Measurements from ENCODE around the gene CENATAC.
"Not testable (repeated sequence)": the region's sequence is repeated elsewhere in the genome, so short reads cannot be mapped to it uniquely, and the experiment has no call there.

The CENATAC gene

GRCh38 chr11:119033421-119033820 is 35.5 kb downstream of the CENATAC start:
- not testable (repeated sequence) for H2BK12ac ChIP-seq (ENCODE audit: low read length in 2 of 2); H3K18ac ChIP-seq (ENCODE audit: low read depth in 1 of 2, low read length in 2 of 2); H4K8ac ChIP-seq (ENCODE audit: low read length); H3K9me3 ChIP-seq (ENCODE audit: control insufficient read depth, low read length); H3K4me2 ChIP-seq (ENCODE audit: low read length, poor library complexity, severe bottlenecking); H4K91ac ChIP-seq (ENCODE audit: low read length); H2AK5ac ChIP-seq (ENCODE audit: low read length, severe bottlenecking); H3K79me1 ChIP-seq (replicated peaks; ENCODE audit: low read length, poor library complexity, severe bottlenecking); H3K14ac ChIP-seq (ENCODE audit: low read length in 2 of 2); H3K23ac ChIP-seq (ENCODE audit: low read length in 2 of 2); H2AFZ ChIP-seq (ENCODE audit: low read depth, low read length); DNase-seq; H3K36me3 ChIP-seq (ENCODE audit: control insufficient read depth in 1 of 2, insufficient read depth in 2 of 2, low read depth in 1 of 2, low read length in 2 of 2); H3K4ac ChIP-seq (ENCODE audit: low read depth in 1 of 2, low read length in 2 of 2); H2BK120ac ChIP-seq (ENCODE audit: low read depth, low read length); H3K27ac ChIP-seq (ENCODE audit: low read length, poor library complexity, severe bottlenecking); H3K9ac ChIP-seq (ENCODE audit: low read length); H3K4me3 ChIP-seq (ENCODE audit: insufficient read depth in 1 of 2, low read depth in 1 of 2, low read length in 2 of 2); H2BK5ac ChIP-seq (ENCODE audit: low read depth, low read length, poor library complexity, severe bottlenecking); H2BK15ac ChIP-seq (ENCODE audit: low read depth, poor library complexity, severe bottlenecking); H3K27me3 ChIP-seq (ENCODE audit: control insufficient read depth in 1 of 2, insufficient read depth in 1 of 2, low read length in 2 of 2)
- H3K4me1 ChIP-seq (ENCODE audit: control insufficient read depth, insufficient read depth, low read depth, low read length): peaks cover 15% of the 10 kb centered on the region
- WGBS: 73% methylated on average over 7 of the region's 10 CpGs

GRCh38 chr11:119034813-119035212 is 36.9 kb downstream of the CENATAC start:
- Histone ChIP-seq H3K27ac (ENCODE audit: low read length, poor library complexity, severe bottlenecking) (no peak overlapping the region), H2BK15ac (ENCODE audit: low read depth, poor library complexity, severe bottlenecking) (no peak overlapping the region), H2BK12ac (ENCODE audit: low read length in 2 of 2) (no peak overlapping the region), H3K9me3 (ENCODE audit: control insufficient read depth, low read length) (no peaks in the 10 kb centered on the region), H3K27me3 (ENCODE audit: control insufficient read depth in 1 of 2, insufficient read depth in 1 of 2, low read length in 2 of 2) (peaks cover 0 to 4% of the 10 kb centered on the region in 2 experiments), H3K14ac (ENCODE audit: low read length in 2 of 2) (no peak overlapping the region), H3K9ac (ENCODE audit: low read length) (no peak overlapping the region), H3K4me2 (ENCODE audit: low read length, poor library complexity, severe bottlenecking) (no peak overlapping the region), H3K79me1 (replicated peaks; ENCODE audit: low read length, poor library complexity, severe bottlenecking) (peaks cover 2% of the 10 kb centered on the region), H2AFZ (ENCODE audit: low read depth, low read length) (no peak overlapping the region), H3K18ac (ENCODE audit: low read depth in 1 of 2, low read length in 2 of 2) (no peak overlapping the region), H2BK120ac (ENCODE audit: low read depth, low read length) (no peak overlapping the region), H2BK5ac (ENCODE audit: low read depth, low read length, poor library complexity, severe bottlenecking) (no peak overlapping the region), H3K23ac (ENCODE audit: low read length in 2 of 2) (no peak overlapping the region), H3K4ac (ENCODE audit: low read depth in 1 of 2, low read length in 2 of 2) (no peak overlapping the region), H3K4me1 (ENCODE audit: control insufficient read depth, insufficient read depth, low read depth, low read length) (peaks cover 3% of the 10 kb centered on the region), H2AK5ac (ENCODE audit: low read length, severe bottlenecking) (no peak overlapping the region), H4K8ac (ENCODE audit: low read length) (no peak overlapping the region), H4K91ac (ENCODE audit: low read length) (no peak overlapping the region), H3K36me3 (ENCODE audit: control insufficient read depth in 1 of 2, insufficient read depth in 2 of 2, low read depth in 1 of 2, low read length in 2 of 2) (no peaks in the 10 kb centered on the region), H3K4me3 (ENCODE audit: insufficient read depth in 1 of 2, low read depth in 1 of 2, low read length in 2 of 2) (no peak overlapping the region)
- WGBS: 90% methylated on average over 3 of the region's 3 CpGs
- DNase-seq: no peak

GRCh38 chr11:119038884-119039283 is 40.9 kb downstream of the CENATAC start:
- H3K9me3 ChIP-seq (ENCODE audit: control insufficient read depth, low read length): no peaks in the 10 kb centered on the region
- H3K4me2 ChIP-seq (ENCODE audit: low read length, poor library complexity, severe bottlenecking): no peak overlapping the region
- H2AK5ac ChIP-seq (ENCODE audit: low read length, severe bottlenecking): no peak overlapping the region
- H3K27ac ChIP-seq (ENCODE audit: low read length, poor library complexity, severe bottlenecking): no peak overlapping the region
- no peak overlapping the region for H2BK120ac ChIP-seq (ENCODE audit: low read depth, low read length)
- no peak overlapping the region for H3K4ac ChIP-seq (ENCODE audit: low read depth in 1 of 2, low read length in 2 of 2)
- H4K8ac ChIP-seq (ENCODE audit: low read length): no peak overlapping the region
- H3K4me1 ChIP-seq (ENCODE audit: control insufficient read depth, insufficient read depth, low read depth, low read length): no peaks in the 10 kb centered on the region
- H3K79me1 ChIP-seq (replicated peaks; ENCODE audit: low read length, poor library complexity, severe bottlenecking): no peaks in the 10 kb centered on the region
- H3K9ac ChIP-seq (ENCODE audit: low read length): no peak overlapping the region
- H2BK12ac ChIP-seq (ENCODE audit: low read length in 2 of 2): no peak overlapping the region
- no peaks in the 10 kb centered on the region for H3K36me3 ChIP-seq (ENCODE audit: control insufficient read depth in 1 of 2, insufficient read depth in 2 of 2, low read depth in 1 of 2, low read length in 2 of 2)
- no peak overlapping the region for H3K23ac ChIP-seq (ENCODE audit: low read length in 2 of 2)
- no peak overlapping the region for H3K18ac ChIP-seq (ENCODE audit: low read depth in 1 of 2, low read length in 2 of 2)
- 98% methylated on average over 5 of the region's 5 CpGs for WGBS
- H3K14ac ChIP-seq (ENCODE audit: low read length in 2 of 2): no peak overlapping the region
- no peak overlapping the region for H2AFZ ChIP-seq (ENCODE audit: low read depth, low read length)
- no peak overlapping the region for H4K91ac ChIP-seq (ENCODE audit: low read length)
- H3K4me3 ChIP-seq (ENCODE audit: insufficient read depth in 1 of 2, low read depth in 1 of 2, low read length in 2 of 2): no peak overlapping the region
- DNase-seq: no peak
- H2BK15ac ChIP-seq (ENCODE audit: low read depth, poor library complexity, severe bottlenecking): no peak overlapping the region
- no peak overlapping the region for H2BK5ac ChIP-seq (ENCODE audit: low read depth, low read length, poor library complexity, severe bottlenecking)
- peaks cover 0 to 4% of the 10 kb centered on the region in 2 experiments for H3K27me3 ChIP-seq (ENCODE audit: control insufficient read depth in 1 of 2, insufficient read depth in 1 of 2, low read length in 2 of 2)

- H3K79me1 ChIP-seq (replicated peaks; ENCODE audit: low read length, poor library complexity, severe bottlenecking); H2BK5ac ChIP-seq (ENCODE audit: low read depth, low read length, poor library complexity, severe bottlenecking); H2BK12ac ChIP-seq (ENCODE audit: low read length in 2 of 2); H3K9ac ChIP-seq (ENCODE audit: low read length); H4K91ac ChIP-seq (ENCODE audit: low read length); H2AK5ac ChIP-seq (ENCODE audit: low read length, severe bottlenecking); H3K4me3 ChIP-seq (ENCODE audit: insufficient read depth in 1 of 2, low read depth in 1 of 2, low read length in 2 of 2); H3K4me1 ChIP-seq (ENCODE audit: control insufficient read depth, insufficient read depth, low read depth, low read length); H3K9me3 ChIP-seq (ENCODE audit: control insufficient read depth, low read length); H3K27ac ChIP-seq (ENCODE audit: low read length, poor library complexity, severe bottlenecking); H3K4ac ChIP-seq (ENCODE audit: low read depth in 1 of 2, low read length in 2 of 2); H3K23ac ChIP-seq (ENCODE audit: low read length in 2 of 2); H3K14ac ChIP-seq (ENCODE audit: low read length in 2 of 2); H3K18ac ChIP-seq (ENCODE audit: low read depth in 1 of 2, low read length in 2 of 2); H2BK15ac ChIP-seq (ENCODE audit: low read depth, poor library complexity, severe bottlenecking); H3K4me2 ChIP-seq (ENCODE audit: low read length, poor library complexity, severe bottlenecking); H3K36me3 ChIP-seq (ENCODE audit: control insufficient read depth in 1 of 2, insufficient read depth in 2 of 2, low read depth in 1 of 2, low read length in 2 of 2); H2AFZ ChIP-seq (ENCODE audit: low read depth, low read length); H2BK120ac ChIP-seq (ENCODE audit: low read depth, low read length); H4K8ac ChIP-seq (ENCODE audit: low read length); DNase-seq; H3K27me3 ChIP-seq (ENCODE audit: control insufficient read depth in 1 of 2, insufficient read depth in 1 of 2, low read length in 2 of 2): not testable (repeated sequence)
- 51% methylated on average over 10 of the region's 11 CpGs for WGBS
Measured at GRCh38 chr11:119039471-119039870, 41.5 kb downstream of the CENATAC start.
